Medulla oblongata (tissue), 1 donor: ENCODE data around the gene USP6NL.

Experiments used
- DNase-seq: peaks from one replicate; pipeline ENCODE4 v3.0.0-alpha.2; 2015; ENCODE audit errors: extremely low spot score

The USP6NL gene

GRCh38 chr10:11616021-11616420, 4.6 kb upstream of the USP6NL start:
- DNase-seq, result no peak

DNA sequence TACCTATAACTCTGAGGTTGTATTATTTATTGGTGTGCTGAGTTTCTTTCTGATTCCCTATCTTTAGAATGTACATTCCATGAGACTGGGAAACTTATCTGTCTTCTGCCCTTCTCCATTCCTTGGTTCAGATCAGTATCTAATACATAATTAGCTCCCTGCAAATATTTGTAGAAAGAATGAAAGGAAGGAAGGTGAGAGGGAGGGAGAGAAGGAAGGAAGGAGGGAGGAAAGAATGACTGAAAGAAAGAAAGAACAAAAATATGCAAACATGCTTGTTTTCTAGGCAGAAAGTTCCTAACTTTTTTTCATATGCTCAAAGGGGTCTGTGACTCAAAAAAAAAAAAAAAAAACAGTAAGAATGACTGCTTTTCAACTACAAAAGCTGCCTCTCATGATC, 3.9 kb upstream of the USP6NL start:
- DNase-seq, result no peak

DNA sequence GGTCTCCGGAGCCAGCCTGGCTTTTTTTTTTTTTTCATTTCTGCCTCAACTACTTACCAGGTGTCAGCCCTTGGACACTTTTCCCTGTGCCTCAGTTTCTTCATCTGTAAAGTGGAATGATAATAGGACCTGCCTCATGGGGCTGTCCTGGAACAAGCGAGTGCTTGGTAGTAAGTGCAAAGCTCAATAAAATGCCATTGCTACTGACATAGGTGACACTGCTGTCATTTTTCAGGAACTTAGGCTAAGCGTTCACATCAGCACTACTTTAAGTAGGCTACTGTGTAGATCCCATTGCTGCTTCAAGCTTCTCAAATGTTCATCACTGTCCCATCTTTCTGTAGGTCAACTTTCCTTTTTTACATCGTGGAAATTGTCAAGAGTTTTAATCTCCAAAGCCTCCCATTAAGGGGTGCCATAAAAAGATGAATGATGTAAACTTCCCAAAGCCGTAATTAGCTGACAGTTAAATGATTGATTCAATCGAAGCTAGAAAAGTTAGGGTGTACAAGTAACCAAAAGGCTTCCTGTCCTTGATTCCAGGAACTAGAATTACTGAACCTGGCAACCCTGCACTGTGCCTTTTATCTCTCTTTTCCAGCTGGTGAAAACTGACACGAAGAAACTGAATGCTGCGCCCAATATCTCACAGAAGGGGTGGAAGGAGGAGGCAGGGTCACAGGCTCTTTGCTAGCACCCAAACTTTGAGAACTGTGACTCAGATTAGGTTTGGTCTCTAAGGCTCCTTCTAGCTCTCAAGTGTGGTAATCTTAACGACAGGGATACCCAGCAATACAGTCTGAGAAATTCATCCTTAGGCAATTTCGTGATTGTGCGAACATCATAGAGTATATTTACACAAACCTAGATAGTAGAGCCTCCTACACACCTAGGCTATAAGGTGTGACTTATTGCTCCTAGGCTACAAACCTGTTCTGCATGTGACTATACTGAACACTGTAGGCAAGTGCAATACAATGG, 861 bp upstream of the USP6NL start:
- peak; percentile 38 for DNase-seq

DNA sequence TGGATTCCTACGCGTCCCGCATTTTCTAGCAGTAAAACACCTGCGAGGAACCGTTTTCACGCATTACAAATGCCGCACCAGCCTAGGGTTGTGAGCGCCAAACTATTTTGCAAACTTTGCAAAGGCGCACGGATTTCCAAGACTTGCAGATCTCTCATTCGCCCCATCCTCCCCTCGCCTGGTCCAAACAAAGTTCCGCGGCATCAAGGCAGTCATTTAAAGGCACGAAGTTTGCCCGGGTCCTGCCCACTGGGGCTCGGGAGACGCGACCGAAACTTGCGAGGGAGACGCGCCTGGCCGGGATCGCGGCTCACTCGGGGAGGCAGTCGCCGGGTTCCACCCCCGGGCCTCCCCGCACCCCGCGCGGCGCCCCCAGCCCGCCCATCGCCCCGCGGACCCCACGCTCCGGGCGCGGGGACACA, 613 bp downstream of the USP6NL start:
- DNase-seq, result peak; percentile 53

DNA sequence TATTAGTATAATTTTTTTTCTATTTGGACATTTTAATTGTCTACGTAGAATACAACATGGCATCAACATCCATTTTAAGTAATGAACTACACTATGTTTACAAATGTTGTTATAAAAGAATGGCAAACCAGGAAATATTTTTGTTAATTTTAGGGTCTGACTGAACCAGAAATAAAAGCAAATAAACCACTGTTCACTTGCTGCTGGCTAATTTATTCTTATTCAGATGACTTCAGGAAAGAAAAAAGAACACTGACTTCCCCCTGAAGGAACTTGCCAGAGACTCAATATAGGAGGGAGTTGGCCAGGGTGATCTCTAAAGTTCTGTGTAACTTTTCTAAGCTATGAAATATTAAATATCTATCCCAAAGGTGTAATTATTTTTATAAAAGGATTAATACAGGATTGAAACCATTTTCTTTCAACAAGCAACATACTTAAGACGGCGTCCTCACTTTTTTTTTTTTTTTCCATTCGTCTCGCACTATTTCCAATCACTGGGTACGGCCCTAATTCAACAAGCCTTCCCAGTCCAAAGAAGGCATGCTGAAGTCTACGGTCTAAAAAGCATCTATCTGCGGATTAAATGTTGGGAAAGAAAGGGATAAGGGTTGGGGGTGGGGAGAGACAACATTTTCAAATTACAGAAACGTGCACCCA, 1.2 kb downstream of the USP6NL start:
- DNase-seq, result peak; percentile 42

- DNase-seq, result peak; percentile 13
These were observed 1.9 kb downstream of the USP6NL start for GRCh38 chr10:11609492-11610093.

DNA sequence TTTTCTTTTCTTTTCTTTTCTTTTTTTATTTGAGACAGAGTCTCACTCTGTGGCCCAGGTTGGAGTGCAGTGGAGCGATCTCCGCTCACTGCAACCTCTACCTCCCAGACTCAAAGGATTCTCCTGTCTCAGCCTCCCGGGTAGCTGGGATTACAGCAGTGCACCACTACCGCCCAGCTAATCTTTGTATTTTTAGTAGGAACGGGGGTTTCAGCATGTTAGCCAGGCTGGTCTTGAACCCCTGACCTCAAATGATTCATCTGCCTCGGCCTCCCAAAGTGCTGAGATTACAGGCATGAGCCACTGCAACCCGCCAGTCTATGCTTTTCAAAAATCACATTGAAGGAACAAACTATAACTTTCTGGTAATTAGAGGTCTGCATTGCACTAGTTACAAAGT, 2.4 kb downstream of the USP6NL start:
- DNase-seq, result no peak

DNA sequence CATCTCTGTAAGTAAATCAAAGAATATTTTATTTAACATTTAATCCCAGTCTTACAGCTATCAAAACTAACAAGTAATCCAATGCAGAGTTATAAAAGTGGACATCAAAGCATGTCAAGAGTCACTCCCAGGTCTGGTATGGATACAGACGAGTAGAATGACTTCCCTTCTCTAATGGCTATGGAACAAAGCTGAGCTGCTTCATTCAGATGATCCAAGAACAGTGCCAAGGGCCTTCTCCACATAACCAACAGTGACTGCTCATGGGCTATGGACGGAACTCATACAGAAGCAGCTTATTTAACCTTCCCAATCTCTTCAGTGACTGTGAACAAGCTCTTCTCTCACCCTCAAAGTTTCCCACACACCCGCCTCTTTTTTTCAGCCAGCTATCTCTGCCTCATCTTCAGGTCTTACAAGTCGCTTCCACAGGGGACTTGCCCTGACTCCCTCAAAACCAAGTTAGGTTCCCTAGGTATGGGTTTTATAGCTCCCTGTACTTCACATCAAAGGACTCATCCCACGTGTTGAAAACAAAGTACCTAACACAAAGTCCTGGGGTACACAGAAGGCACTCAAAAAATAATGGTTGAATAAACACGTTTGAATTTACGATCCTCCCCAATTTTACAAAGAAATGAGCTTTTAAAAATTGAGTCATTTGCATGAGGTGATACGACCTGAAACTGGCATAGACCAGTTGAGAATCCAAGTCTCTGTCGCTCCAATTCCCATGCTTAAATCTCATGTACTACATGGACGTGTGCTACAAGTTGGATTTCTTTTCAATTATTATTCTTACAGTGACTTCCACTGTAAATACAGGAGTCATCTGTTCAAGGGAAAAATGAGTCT, 3.1 kb downstream of the USP6NL start:
- DNase-seq, result no peak

DNA sequence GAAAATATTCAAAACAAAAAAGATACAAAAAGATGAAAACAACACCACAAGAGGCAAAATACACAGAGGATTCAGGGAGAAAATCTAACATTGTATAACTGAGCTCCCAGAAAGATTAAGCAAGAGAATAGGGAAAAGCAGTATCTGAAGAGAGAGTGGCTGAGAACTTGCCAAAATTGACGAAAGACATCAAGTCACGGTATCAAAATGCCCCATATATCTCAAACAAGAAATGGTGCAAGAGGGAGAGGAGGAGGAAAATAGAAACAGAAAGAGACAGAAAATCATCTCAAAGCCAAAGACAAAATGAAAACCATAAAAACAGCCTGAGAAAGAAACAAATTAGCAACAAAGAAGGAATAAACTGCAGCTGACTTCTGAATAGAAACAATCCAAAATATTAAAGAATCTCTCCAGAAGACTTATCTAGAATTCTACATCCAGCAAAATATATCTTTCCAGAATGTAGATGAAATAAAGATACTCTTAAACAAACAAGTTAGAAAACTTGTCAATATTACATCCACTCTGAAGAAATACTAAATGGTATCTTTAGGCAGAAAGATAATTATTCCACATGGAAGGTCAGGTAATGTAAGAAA, 5.5 kb downstream of the USP6NL start:
- no peak for DNase-seq

DNA sequence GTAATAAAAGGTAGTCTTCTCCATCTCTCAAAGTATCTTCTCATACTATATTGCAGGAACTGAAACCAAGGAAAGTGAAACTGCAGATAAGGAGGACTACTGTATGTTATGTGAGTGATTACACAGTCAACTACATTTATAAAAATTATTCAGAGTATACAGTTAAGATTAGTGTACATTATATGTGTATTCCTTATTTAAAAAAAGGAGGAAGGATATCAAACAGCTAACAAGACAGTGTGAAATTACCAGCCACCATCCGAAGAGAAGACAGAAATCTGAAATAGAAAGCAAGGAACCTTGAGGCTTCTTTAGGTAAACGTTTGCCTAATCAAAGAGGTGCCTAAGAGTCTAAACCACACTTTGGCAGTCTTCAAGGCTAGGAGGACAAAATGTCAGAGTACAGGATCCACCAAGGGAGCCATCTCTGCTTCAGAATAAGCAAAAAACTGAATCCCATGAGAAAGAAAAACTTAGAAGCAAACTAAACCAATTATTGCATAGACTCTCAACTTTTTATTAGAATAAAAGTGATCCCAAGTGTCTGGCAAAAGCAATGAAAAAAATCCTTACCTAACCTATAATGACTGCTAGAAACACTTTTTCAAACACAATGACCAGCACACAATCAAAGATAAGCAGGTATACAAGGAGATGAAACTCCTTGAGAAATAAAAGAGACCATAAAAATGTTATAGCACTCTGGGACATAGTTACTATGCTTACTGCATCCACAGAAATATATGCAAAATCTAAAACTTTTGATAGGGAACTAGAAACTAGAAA, 6.4 kb downstream of the USP6NL start:
- DNase-seq, result no peak

- DNase-seq, result no peak
These were observed 7.7 kb downstream of the USP6NL start for GRCh38 chr10:11603741-11604140.

DNA sequence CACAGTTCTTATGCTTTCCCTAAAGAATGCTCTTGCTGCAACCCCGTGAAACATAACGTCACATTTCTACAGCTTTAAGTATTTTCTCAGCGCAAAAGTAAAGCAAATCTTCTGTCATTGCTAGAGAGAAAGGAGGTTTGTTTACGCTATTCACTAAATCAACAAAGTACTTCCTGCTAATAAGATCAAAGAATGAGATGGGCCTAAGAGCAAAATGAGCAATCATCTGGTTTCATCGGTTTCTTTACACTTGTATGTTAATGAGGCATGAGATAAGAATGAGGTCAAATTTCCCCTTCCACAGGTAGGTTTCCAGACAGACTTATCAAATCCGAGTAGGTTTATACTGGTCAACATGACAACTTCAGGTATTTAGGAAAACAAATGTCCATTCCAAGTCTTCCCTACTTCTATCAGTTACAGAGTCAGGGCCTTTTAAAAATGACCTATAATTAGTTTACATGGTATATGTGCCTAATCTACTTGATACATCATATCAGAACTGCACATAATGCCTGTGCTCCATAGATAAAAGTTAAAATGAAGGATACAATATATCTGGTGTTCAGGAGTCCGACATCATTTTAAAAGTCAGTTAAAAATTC, 8.4 kb downstream of the USP6NL start:
- DNase-seq, result no peak

DNA sequence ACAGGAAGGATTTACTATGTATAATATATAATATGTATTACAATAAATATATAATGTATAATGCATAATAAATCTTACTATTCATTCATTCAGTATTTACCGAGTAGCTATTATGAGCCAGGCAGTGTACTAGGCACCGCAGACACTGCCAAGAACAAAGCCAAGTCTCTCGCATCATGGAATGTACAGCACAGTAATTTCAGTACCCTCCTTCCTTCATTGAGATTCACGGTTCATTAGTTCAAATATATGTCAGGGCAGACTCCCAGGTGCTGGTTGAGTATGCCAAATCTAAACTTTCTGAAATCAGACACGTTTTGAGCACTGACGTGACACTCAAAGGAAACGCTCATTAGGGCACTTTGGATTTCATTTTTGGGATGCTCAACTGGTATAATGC, 9.1 kb downstream of the USP6NL start:
- no peak for DNase-seq

DNA sequence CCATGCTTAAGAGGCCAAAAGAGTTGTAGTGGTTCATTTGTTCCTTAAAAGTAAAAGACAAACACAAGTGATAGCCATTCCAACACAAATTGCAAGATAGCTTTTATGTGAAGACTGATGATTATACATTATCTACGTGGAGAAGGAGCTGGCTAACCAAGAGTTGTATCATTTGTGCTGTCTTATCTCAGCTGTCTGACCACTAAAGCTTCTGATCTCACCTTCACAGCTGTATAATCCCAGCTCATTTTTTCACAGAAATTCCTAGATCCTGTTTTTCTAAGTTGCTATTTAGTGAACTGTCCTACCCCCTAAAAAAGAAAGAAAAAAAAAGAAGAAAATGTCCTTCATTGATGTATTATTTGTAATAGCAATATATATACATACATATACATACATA, 9.8 kb downstream of the USP6NL start:
- DNase-seq, result no peak

GRCh38 chr10:11600280-11600679, 11.2 kb downstream of the USP6NL start:
- no peak for DNase-seq

DNA sequence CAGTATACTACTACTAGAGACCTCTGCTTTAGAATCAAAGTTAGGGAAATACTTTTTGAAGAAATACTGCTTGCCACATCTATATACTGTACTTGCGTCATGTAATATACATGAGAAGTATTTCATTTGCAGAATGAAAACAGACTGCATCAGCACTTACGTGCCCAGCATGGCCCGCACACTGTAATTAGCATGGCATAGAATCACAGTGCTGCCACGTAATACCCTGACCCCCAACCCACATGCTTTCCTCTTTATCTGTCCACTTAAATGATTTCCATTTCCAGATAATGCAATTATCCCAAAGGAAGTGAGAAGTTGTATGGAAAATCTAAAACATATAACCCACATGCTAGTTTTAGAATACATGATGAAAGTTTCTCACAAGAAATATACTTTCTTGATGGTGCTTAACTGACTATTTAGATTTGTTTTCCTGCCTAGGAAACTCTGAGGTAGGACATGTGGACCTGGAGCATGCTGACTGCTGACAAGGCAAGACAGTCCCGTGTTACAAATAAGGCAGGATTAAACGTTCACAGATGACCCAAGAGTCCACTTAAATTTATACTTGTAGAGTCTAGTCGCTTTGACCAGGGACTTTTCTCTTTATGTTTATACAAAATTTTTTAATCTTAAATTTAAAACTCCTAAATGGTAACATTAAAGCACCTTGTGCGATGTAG, 12.6 kb downstream of the USP6NL start:
- no peak for DNase-seq

- DNase-seq, result no peak
These were observed 14.0 kb downstream of the USP6NL start for GRCh38 chr10:11597470-11597869.

- no peak for DNase-seq
These were observed 16.1 kb downstream of the USP6NL start for GRCh38 chr10:11595395-11595692.

GRCh38 chr10:11594589-11595394, 16.7 kb downstream of the USP6NL start:
- DNase-seq, result peak; percentile 30
